CD4-positive, alpha-beta T cell treated with Interleukin-2 at 100 ng/mL for 4 hours (primary cell): ENCODE measurements around the gene ANKUB1.
"Not testable (repeated sequence)": the region's sequence is repeated elsewhere in the genome, so short reads cannot be mapped to it uniquely, and the experiment has no call there.

Experiments used
- DNase-seq: peaks from one replicate; pipeline ENCODE4 v3.0.0-alpha.2; 2020; ENCODE audit warnings: low spot score

The ANKUB1 gene, protein sequence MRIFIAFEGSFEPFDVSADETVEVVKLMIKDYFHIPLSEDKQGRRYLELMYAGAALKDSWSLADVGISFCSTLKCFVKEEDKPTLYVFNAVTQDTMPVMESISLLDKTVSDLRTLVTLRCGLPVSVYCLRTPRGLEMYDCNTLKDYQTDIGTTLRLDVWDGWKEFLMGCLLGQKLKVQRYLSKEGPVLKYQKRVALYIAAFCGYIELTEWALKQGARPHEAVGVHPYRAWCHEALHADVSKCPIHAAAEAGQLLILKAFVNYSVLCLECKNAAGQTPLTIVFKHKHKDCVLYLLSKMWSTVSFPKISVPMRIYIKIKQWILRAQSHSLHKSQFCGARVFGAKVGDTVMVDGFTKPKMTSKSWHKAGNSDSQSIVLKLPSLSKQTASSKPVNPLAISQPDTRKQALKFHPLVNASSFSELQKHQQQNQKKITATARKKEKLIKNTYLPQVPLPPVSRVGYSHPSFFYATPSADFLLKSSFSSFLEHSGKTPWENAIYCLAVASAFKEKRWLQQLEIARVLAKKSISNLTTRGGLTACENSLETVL

GRCh38 chr3:149792452-149793270, at the start of gene ANKUB1:
TSS of gene ANKUB1 (minus strand) at chr3:149792554. CDS start at chr3:149792366, 188 bp downstream.
- no peak for DNase-seq

GRCh38 chr3:149839896-149840295, 47.5 kb upstream of the ANKUB1 start:
- no peak for DNase-seq

- not testable (repeated sequence) for DNase-seq
Observed at GRCh38 chr3:149839469-149839868, 47.1 kb upstream of the ANKUB1 start.

GRCh38 chr3:149838491-149838890, 46.1 kb upstream of the ANKUB1 start:
- not testable (repeated sequence) for DNase-seq

DNA sequence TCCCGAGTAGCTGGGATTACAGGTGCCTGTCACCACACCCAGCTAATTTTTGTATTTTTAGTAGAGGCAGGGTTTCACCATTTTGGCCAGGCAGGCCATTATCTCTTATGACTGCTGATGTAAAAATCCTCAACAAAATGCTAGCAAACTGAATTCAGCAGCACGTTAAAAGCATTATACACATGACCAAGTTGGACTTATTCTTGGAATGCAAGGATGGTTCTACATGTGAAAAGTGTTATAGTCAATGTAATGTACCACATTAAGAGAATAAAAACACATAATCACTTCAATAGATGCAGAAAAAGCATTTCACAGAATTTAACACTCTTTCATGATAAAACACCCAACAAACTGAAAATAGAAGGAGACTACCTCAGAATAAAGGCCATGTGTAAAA, 40.9 kb upstream of the ANKUB1 start:
- DNase-seq: no peak

DNA sequence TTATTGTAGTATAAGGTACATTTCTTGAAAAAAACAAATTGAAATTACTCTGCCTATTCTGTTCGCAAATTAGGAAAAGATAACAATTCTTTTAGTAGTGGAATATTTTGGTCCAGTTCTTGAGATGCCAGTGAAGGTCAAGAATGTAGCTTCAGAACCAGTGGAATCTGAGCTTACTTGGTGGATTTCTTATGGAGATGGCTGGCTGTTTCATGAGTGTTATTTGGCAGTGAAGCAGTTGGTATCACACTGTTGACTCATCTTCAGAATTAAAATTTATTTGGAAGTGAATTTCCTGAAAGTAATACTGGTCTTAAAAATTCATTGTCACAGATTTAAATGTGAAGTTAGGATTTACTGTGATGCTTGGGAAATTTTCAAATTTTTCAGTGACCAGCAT, 39.7 kb upstream of the ANKUB1 start:
- DNase-seq: no peak

GRCh38 chr3:149831321-149831720, 39.0 kb upstream of the ANKUB1 start:
- no peak for DNase-seq

DNA sequence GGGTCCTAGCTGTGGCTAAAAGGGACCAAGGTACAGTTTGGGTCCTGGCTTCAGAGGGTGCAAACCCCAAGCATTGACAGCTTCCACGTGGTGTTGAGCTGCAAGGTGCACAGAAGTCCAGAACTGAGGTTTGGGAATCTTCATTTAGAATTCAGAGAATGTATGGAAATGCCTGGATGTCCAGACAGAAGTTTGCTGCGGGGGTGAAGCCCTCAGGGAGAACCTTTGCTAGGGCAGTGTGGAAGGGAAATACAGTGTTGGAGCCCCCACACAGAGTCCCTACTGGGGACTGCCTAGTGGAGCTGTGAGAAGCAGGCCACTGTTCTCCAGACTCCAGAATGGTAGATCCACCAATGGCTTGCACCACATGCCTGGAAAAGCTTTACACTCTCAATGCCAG, 38.5 kb upstream of the ANKUB1 start:
- DNase-seq: no peak

DNA sequence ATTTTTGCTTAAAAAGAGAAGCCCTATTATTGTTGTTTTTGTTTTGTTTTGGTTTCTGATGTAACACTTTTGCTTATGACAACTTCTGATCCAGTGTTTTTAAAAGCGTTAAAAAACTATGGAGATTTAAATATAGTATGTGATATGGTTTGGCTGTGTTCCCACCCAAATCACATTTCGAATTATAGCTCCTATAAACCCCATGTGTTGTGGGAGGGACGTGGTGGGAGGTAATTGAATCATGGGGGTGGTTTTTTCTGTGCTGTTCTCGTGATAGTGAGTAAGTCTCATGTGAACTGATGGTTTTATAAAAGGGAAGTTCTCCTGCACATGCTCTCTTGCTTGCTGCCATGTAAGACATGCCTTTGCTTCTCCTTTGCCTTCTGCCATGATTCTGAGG, 37.3 kb upstream of the ANKUB1 start:
- DNase-seq: not testable (repeated sequence)

DNA sequence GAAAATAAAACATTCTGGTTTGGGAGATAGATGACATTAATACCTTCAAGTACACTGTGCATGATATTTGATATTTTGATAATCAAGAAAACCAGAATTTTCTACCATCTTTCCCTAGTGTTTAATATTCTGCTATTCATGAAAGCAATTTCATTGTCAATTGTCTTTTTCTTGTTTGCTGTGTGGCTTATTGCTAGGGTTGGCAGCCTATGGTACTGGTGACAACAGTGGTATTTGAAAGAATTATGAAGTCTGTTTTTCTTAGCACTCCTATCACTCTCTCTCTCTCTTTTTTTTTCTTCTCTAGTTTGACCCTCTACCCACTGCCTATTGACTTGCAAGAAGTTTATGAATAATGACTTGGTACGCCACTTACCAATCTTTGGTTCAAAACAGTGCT, 36.0 kb upstream of the ANKUB1 start:
- DNase-seq: no peak

DNA sequence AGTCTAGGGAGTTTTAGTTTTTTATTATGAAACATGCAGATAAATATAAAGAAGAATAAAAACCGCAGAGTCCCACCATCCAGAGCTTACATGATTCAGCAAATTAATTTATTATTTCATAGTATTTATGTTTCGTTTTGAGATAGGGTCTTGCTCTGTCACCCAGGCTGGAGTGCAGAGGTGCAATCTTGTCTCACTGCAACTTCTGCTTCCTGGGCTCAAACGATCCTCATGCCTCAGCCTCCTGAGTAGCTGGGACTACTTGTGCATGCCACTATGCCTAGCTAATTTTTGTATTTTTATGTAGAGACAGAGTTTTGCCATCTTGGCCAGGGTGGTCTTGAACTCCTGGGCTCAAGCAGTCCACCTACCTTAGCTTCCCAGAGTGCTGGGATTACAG, 34.3 kb upstream of the ANKUB1 start:
- no peak for DNase-seq

DNA sequence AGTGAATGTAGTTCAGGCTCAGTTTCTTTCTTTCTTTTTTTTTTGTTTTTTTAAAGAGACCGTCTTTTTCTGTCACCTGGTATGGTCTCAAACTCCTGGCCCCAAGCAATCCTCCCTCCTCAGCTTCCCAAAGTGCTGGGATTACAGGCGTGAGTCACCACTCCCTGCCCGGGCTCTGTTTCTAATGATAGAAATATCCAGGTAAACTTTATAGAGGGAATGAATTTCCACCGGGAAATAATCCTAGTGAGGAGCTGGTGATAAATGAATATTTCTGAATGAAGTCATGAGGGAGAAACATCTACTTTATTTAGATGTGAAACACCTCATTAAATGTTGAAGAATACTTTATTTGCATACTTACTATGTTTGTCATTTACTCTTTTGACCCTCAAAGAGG, 27.8 kb upstream of the ANKUB1 start:
- no peak for DNase-seq

DNA sequence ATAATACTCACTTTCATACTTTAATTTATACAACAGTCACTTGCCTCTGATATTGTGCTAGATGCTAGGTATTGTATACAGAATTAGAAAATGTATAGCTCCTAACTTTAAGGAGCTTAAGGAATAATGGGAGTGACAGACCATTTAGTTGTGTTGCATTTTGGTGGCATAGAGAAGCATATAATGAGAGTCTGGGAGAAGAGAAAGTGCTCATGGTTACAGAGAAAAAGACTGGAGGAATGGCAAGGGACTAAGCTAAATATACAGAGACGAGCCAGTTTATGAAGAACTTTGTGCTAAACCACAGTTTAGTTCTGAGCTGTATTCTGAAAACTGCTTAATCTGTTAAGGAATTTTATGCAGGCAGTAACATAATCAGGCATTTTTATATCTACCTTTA, 27.1 kb upstream of the ANKUB1 start:
- no peak for DNase-seq

- DNase-seq: peak; percentile 2
Observed at GRCh38 chr3:149816986-149817385, 24.6 kb upstream of the ANKUB1 start.

DNA sequence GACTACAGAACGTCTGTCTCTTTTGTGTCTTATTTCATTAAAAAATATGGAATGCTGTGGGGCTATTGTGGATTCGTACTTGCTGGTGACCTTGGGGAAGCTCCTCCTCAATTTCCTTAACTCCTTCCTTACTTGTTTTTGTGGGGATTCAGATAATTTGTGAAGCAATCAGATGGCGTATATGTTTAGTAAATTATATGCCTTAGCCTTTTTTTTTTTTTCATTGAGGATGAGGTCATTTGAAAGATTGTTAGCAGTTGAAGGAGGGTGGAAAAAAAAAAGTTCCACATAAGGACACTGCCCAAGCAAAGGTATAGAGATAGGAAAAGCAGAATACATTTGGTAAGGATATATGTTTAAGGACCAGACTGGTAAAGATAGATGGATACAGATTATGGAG, 24.0 kb upstream of the ANKUB1 start:
- DNase-seq: no peak

GRCh38 chr3:149815728-149816127, 23.4 kb upstream of the ANKUB1 start:
- DNase-seq: no peak

DNA sequence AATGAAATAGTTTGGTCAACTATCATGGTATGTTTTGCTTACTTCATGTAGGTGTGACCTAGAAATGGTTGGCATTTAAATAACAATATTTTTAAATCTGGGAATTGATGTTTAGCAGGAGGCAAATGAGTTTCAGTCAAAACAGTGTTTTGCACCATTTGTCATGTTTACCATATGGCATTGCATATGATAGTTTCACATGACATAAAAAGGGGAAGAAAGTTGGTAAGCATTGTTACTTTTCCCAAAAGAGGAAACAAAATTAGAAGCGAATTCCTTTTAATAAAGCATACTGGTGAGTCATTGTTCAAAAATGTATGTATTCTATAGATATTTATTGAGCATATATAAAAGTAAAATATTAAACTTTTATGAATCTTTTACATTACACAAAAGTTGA, 23.0 kb upstream of the ANKUB1 start:
- no peak for DNase-seq

DNA sequence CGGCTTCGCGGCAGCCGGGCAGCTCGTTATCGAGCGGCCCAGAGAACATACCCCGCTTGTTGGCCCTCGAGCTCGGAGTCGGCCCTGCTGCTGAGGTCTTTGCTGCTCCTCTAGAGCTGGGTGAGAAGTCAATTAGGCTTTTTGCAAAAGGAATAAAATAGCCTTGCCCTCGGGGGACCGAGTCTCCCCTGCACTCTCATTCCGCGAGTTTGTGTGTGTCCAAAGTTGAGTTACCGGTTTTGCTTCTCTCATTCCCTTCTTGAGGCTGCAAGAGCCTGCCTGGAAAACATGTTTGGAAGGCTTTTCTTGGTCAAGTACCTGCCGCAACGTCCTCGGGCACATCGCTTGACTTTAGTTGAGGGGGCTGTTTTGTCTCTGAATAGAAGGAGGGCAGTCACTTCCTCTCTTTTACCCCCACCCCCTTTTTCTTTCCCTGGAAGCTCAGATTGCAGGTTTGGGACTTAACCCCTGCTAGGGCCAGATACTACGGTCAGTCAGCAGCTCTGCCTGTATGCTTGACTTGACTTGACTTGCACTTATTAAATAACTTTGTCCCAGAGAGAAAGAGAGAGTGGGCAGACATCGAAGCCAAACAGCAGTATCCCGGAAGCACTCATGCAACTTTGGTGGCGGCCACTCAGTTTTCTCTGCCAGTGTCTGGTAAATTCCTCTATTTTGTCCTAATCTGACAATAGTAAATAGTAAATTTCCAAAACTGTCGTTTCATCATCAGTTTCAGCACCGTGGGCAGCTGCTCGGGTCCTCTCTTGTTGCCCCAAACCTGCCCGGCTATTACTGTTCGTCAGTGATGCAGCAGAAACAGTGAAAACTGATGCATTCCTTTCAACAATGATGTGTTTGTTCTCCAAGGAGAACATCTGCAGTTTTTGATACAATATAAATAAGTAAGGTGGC, 21.3 kb upstream of the ANKUB1 start:
- DNase-seq: peak; percentile 7

- peak; percentile 93 for DNase-seq
Observed at GRCh38 chr3:149812606-149813366, 20.4 kb upstream of the ANKUB1 start, which contains the start of gene RNF13. TSS of gene RNF13 (plus strand) at chr3:149813215. CDS start at chr3:149846027, 32,812 bp downstream.

DNA sequence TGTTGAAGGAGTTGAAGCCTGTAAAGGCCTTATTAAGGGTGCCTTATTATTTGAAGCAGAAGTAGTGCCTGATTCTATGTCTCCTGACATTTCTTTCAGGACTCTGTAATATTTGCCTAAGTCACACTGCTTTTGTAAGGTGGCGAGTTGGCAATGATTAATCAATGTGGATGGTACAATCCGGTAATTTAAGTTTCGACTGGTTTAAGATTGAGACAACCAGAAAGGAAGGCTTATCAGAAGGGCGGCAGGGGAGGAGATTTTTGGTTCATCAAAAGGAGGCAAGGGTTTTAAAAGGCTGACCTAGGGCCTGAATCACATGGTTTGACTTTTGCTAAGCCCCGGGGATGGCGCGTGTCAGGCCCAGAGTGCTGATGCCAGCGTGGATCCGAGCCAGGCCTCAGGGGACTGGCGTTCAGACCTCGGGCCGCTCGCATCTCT, 19.8 kb upstream of the ANKUB1 start:
- DNase-seq: no peak

- DNase-seq: no peak
Observed at GRCh38 chr3:149810846-149811245, 18.5 kb upstream of the ANKUB1 start.
